Measurements from ENCODE around the gene NQO1. TPM values are rescaled to one million over a fixed set of nuclear protein-coding genes. Genes with fewer than 3 reads are reported as not detected.

The NQO1 gene
- total and polyA plus RNA-seq, 2 of the 8 experiments (the other 6 are each of a cell fraction or from before 2014, with no cell fraction given) = 32.7 to 45.7 TPM

DNA sequence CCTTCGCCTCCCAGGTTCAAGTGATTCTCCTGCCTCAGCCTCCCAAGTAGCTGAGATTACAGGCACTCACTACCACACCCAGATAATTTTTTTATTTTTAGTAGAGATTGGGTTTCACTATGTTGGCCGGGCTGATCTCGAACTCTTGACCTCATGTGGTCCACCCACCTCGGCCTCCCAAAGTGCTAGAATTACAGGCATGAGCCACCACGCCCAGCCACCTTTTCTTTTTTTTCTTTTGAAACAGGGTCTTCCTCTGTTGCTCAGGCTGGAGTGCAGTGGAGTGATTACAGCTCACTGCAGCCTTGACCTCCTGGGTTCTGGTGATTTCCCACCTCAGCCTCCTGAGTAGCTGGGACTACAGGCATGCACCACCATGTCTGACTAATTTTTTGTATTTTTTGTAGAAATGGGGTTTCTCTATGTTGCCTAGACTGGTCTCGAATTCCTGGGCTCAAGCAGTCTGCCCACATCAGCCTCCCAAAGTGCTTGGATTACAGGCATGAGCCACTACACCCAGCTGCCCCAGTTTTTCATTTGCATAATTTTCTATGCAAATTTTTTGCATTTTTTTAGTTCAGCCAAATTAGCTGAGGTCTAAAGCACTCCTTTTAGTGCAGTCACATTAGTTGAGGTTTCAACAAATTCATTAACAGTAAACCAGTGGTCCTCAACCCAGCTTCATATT is 47.0 kb upstream of the NQO1 start:
- CTCF ChIA-PET (ENCODE audit: partially characterized antibody) = interaction anchor here (0.7 to 1.8 kb wide), 6 partner anchors 15 to 169 kb away, joined by 3 to 5 read pairs (median 3); no protein-coding TSS in a partner anchor
- Histone ChIP-seq H3K14ac (ENCODE audit: insufficient read length) (no peak overlapping the region), H3K4me1 (replicated peaks in 1 of 4; ENCODE audit: control insufficient read depth in 3 of 4, insufficient read depth in 4 of 4, low read length in 3 of 4) (no peaks in the 10 kb centered on the region), H3K4me3 (ENCODE audit: extremely low read depth in 1 of 4, insufficient read depth in 2 of 4, low read depth in 3 of 4, low read length in 4 of 4) (no peak overlapping the region), H2BK15ac (ENCODE audit: low read length) (no peak overlapping the region), H3K27me3 (replicated peaks in 1 of 4; ENCODE audit: control insufficient read depth in 3 of 4, extremely low read depth in 1 of 4, insufficient read depth in 3 of 4, low read length in 3 of 4) (no peaks in the 10 kb centered on the region), H3K4me2 (ENCODE audit: insufficient read depth in 1 of 2, low read depth in 2 of 2, low read length in 2 of 2) (no peak overlapping the region), H3K36me3 (ENCODE audit: control insufficient read depth in 2 of 4, insufficient read depth in 4 of 4, low read length in 3 of 4) (no peaks in the 10 kb centered on the region; a peak in 1 of 8 replicates), H2AK5ac (ENCODE audit: low read depth, low read length) (no peak overlapping the region), H3K79me2 (ENCODE audit: control insufficient read depth in 1 of 2, insufficient read depth in 2 of 2, low read length in 2 of 2) (peaks cover 0 to 59% of the 10 kb centered on the region in 2 experiments; a peak in 2 of 4 replicates), H2BK5ac (ENCODE audit: low read depth, low read length) (no peak overlapping the region), H3K9me3 (ENCODE audit: insufficient read depth in 2 of 2, low read depth in 1 of 2, low read length in 1 of 2) (0 out of 4 replicates have a peak, but pooled peaks cover 0 to 8% of the 10 kb centered on the region in 2 experiments), H2AFZ (ENCODE audit: low read length) (no peak overlapping the region), H4K5ac (ENCODE audit: insufficient read length, low read depth, low read length) (no peak overlapping the region), H3K23me2 (ENCODE audit: low read depth, low read length) (no peaks in the 10 kb centered on the region), H3K23ac (ENCODE audit: insufficient read length) (no peak overlapping the region), H2BK20ac (ENCODE audit: low read length) (no peak overlapping the region), H2BK12ac (ENCODE audit: low read depth, low read length) (no peak overlapping the region), H3K9ac (replicated peaks in 1 of 4; ENCODE audit: extremely low read depth in 1 of 4, low read depth in 3 of 4, low read length in 3 of 4) (no peak overlapping the region), H4K20me1 (replicated peaks in 1 of 2; ENCODE audit: control insufficient read depth in 1 of 2, insufficient read depth in 2 of 2, low read length in 2 of 2) (peaks cover 0 to 5% of the 10 kb centered on the region in 2 experiments), H2BK120ac (replicated peaks; ENCODE audit: low read depth, low read length) (no peak overlapping the region), H3K4ac (replicated peaks; ENCODE audit: insufficient read length, low read depth, low read length) (no peak overlapping the region), H3K18ac (ENCODE audit: extremely low read depth, low read length) (no peak overlapping the region), H4K91ac (replicated peaks; ENCODE audit: insufficient read length, low read length) (no peak overlapping the region), H3K79me1 (ENCODE audit: low read depth, low read length) (peaks cover 3% of the 10 kb centered on the region), H4K8ac (ENCODE audit: extremely low read depth, insufficient read depth, low read length) (no peak overlapping the region), H3K56ac (replicated peaks; ENCODE audit: insufficient read length, low read depth, low read length) (no peak overlapping the region), H3K27ac (ENCODE audit: low read depth, low read length) (no peak overlapping the region)
- FAIRE-seq = no peak
- POLR2A ChIA-PET (ENCODE audit: partially characterized antibody) = interaction anchor here (3.2 kb wide), 1 partner anchor 11 kb away, joined by 9 read pairs; no protein-coding TSS in a partner anchor
- DNase-seq (ENCODE audit: low read depth in 1 of 2, low spot score in 2 of 2) = no peak
- WGBS, 2 experiments (ENCODE audit: extremely low coverage in 1 of 2, insufficient coverage in 1 of 2, insufficient read length in 1 of 2, insufficient replicate concordance in 2 of 2, low coverage in 1 of 2, low lambda C conversion rate in 2 of 2, missing lambda C conversion rate in 1 of 2) = 88% methylated on average over 6 of the region's 6 CpGs; no CpG with 5 or more reads in 1 of the 2 experiments
- TF ChIP-seq TCF12 (IDR thresholded peaks at IDR 0.05; ENCODE audit: low read depth, low read length) (no peak), HDAC6 (IDR thresholded peaks at IDR 0.05; ENCODE audit: low read depth, low read length) (no peak), PHF8 (conservative IDR thresholded peaks at IDR 0.05; ENCODE audit: low read depth, low read length) (no peak), BACH1 (IDR thresholded peaks at IDR 0.05; ENCODE audit: low read length) (no peak), YY1 (IDR thresholded peaks at IDR 0.05; ENCODE audit: low read depth, low read length) (no peak), CHD2 (IDR thresholded peaks at IDR 0.05; ENCODE audit: low read length) (no peak), TEAD4 (IDR thresholded peaks at IDR 0.05; ENCODE audit: low read depth, low read length) (no peak), POU5F1 (IDR thresholded peaks at IDR 0.05; ENCODE audit: low read depth, low read length) (no peak), EZH2 (IDR thresholded peaks at IDR 0.05; ENCODE audit: low read depth, low read length, severe bottlenecking) (no peak), CEBPB (IDR thresholded peaks at IDR 0.05; ENCODE audit: low read depth, low read length) (no peak), BRCA1 (IDR thresholded peaks at IDR 0.05; ENCODE audit: low read depth, low read length) (no peak), SP4 (IDR thresholded peaks at IDR 0.05; ENCODE audit: low read length) (no peak), SUZ12 (IDR thresholded peaks at IDR 0.05; ENCODE audit: low read length) (no peak)
- TF ChIP-seq, protein P1, sequence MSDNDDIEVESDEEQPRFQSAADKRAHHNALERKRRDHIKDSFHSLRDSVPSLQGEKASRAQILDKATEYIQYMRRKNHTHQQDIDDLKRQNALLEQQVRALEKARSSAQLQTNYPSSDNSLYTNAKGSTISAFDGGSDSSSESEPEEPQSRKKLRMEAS (IDR thresholded peaks at IDR 0.05) = no peak

Measured in H1 (cell line).